Upper lobe of left lung (tissue), 6 donors: ENCODE results near the gene ELMOD2. TPM values are rescaled to one million over a fixed set of nuclear protein-coding genes. Genes with fewer than 3 reads are reported as not detected.

ENCODE experiments used
- ATAC-seq, 2 donors: fragments of 200-7000 bp; cut with Tn5 transposase; one replicate each; pipeline ENCODE4 v1.9.1; 2022; ENCODE audit warnings: mild to moderate bottlenecking in 2 of 2, moderate library complexity in 2 of 2; ENCODE audit not compliant: low FRiP score in 2 of 2
- DNase-seq, 2 donors: peaks; one replicate each; pipeline ENCODE4 v3.0.0-alpha.2; 2019 to 2020
- H3K27ac ChIP-seq, 4 donors: fragments of 200-600 bp; sonication (generic); one replicate each; pipeline ENCODE4 v1.5.1; 2016 to 2019
- H3K27me3 ChIP-seq, 4 donors: fragments of 200-600 bp; sonication (generic); one replicate each; pipeline ENCODE4 v1.5.1; 2017 to 2019
- H3K36me3 ChIP-seq, 4 donors: fragments of 200-600 bp; sonication (generic); one replicate each; pipeline ENCODE4 v1.5.1; 2016 to 2019
- H3K4me1 ChIP-seq, 4 donors: fragments of 200-600 bp; sonication (generic); one replicate each; pipeline ENCODE4 v1.5.1; 2018 to 2019
- H3K4me3 ChIP-seq, 4 donors: fragments of 200-600 bp; sonication (generic); one replicate each; pipeline ENCODE4 v1.5.1; 2017 to 2019; ENCODE audit warnings: mild to moderate bottlenecking in 2 of 4, moderate library complexity in 1 of 4
- H3K9me3 ChIP-seq, 4 donors: fragments of 200-600 bp; sonication (generic); one replicate each; pipeline ENCODE4 v1.5.1; 2018 to 2019
- CTCF ChIP-seq, 6 experiments: fragments of 450-650 bp in 4 of 6; fragments of 200-600 bp in 2 of 6; sonication (generic) in 2 of 6; IDR thresholded peaks; one replicate each; pipeline ENCODE4 v1.5.1; 2016 to 2019; ENCODE audit warnings: antibody characterized with exemption in 6 of 6
- EP300 ChIP-seq, 4 donors: sonication (generic); formaldehyde crosslinking; IDR thresholded peaks; one replicate each; pipeline ENCODE4 v1.5.1; 2017; ENCODE audit warnings: antibody characterized with exemption in 4 of 4, control low read depth in 2 of 4
- POLR2A ChIP-seq, 4 donors: fragments of 450-650 bp; IDR thresholded peaks; one replicate each; pipeline ENCODE4 v1.5.1; 2016 to 2017; ENCODE audit warnings: antibody characterized with exemption in 4 of 4, mild to moderate bottlenecking in 2 of 4
- POLR2AphosphoS5 ChIP-seq, 2 donors: sonication (generic); formaldehyde crosslinking; IDR thresholded peaks; one replicate each; pipeline ENCODE4 v1.5.1; 2017; ENCODE audit warnings: antibody characterized with exemption in 2 of 2
- WGBS, 2 donors: methylation state at CpG; one replicate each; pipeline ENCODE4 v1.1.5; 2017 to 2018; 5-methylcytosine and 5-hydroxymethylcytosine counted together
- total RNA-seq, 6 donors: library from RNA; depleted of rRNA in 4 of 6; stranded (reverse); fragments of >200 nt in 4 of 6; gene quantifications; one replicate each; pipeline versions ENCODE4 v1.1.0 to v1.2.1, GENCODE V29; 2016 to 2021
- donor health status: DM: no; HTN: no; CAD: no; lungs with moderate emphysema.
- donor health status: DM: no; HTN: yes; CAD: no; lungs with severe emphysema.

Gene ELMOD2
- total RNA-seq, 6 donors from 2014 or later, result 15.7 to 28.3 (median 18.2) TPM

- Histone ChIP-seq H3K36me3 (no peaks in the 10 kb centered on the region), H3K9me3 (no peaks in the 10 kb centered on the region), H3K4me3 (no peak overlapping the region), H3K4me1 (peaks cover 0 to 5% (median 0%) of the 10 kb centered on the region in 4 donors), H3K27ac (no peak overlapping the region), H3K27me3 (no peaks in the 10 kb centered on the region)
- ATAC-seq (no peak), DNase-seq (no peak)
- WGBS, 2 donors, result 79 to 83% methylated on average over 6 of the region's 6 CpGs
- no peak for TF ChIP-seq POLR2AphosphoS5 (IDR thresholded peaks at IDR 0.05)
- no peak for TF ChIP-seq POLR2A (IDR thresholded peaks at IDR 0.05)
- no peak for TF ChIP-seq EP300 (IDR thresholded peaks at IDR 0.05)
- TF ChIP-seq CTCF (IDR thresholded peaks at IDR 0.05), result no peak
Observed at GRCh38 chr4:140559696-140560095, 35.7 kb downstream of the ELMOD2 start.

- Histone ChIP-seq H3K9me3 (peaks cover 9 to 13% (median 11%) of the 10 kb centered on the region in 4 donors), H3K36me3 (no peaks in the 10 kb centered on the region), H3K27ac (no peak within 1 kb of the TSS), H3K27me3 (peaks cover 0 to 29% (median 7%) of the 10 kb centered on the region in 4 donors), H3K4me1 (peaks cover 8 to 25% (median 19%) of the 10 kb centered on the region in 4 donors), H3K4me3 (peak within 1 kb of the TSS; percentile 3 to 55 (median 46))
- 6% methylated on average over 20 to 54 of the region's 69 CpGs for WGBS, 2 donors
- no peak for TF ChIP-seq CTCF (IDR thresholded peaks at IDR 0.05)
- TF ChIP-seq POLR2A (IDR thresholded peaks at IDR 0.05), result no peak
- no peak for TF ChIP-seq POLR2AphosphoS5 (IDR thresholded peaks at IDR 0.05)
- TF ChIP-seq EP300 (IDR thresholded peaks at IDR 0.05), result no peak
- DNase-seq (peak; percentile 44 to 88), ATAC-seq (peak; percentile 47 to 69)
Observed at GRCh38 chr4:140568507-140569306, 44.7 kb downstream of the ELMOD2 start, which contains the start of gene UCP1. Gene UCP1, minus strand, starts transcription at chr4:140568961. Its CDS starts 232 bp downstream, at chr4:140568729.

- H3K4me3 ChIP-seq, result peak overlapping the region; percentile 3 to 55 (median 46)
- 58 to 62% methylated on average over 7 of the region's 7 CpGs for WGBS, 2 donors
Observed at GRCh38 chr4:140569307-140569638, 45.3 kb downstream of the ELMOD2 start.

GRCh38 chr4:140571620-140572019 is 47.7 kb downstream of the ELMOD2 start:
- no peak overlapping the region for H3K27ac ChIP-seq
- peaks cover 0 to 25% (median 7%) of the 10 kb centered on the region in 4 donors for H3K27me3 ChIP-seq
- H3K36me3 ChIP-seq, result no peaks in the 10 kb centered on the region
- TF ChIP-seq CTCF (IDR thresholded peaks at IDR 0.05) (no peak), EP300 (IDR thresholded peaks at IDR 0.05) (no peak), POLR2A (IDR thresholded peaks at IDR 0.05) (no peak), POLR2AphosphoS5 (IDR thresholded peaks at IDR 0.05) (no peak)
- H3K9me3 ChIP-seq, result peaks cover 9 to 13% (median 11%) of the 10 kb centered on the region in 4 donors
- WGBS, 2 donors, result 83 to 87% methylated on average over 2 of the region's 2 CpGs
- DNase-seq (no peak), ATAC-seq (no peak)
- H3K4me3 ChIP-seq, result no peak overlapping the region
- H3K4me1 ChIP-seq, result peaks cover 8 to 25% (median 19%) of the 10 kb centered on the region in 4 donors

More at GRCh38 chr4:140569307-140569638, 45.3 kb downstream of the ELMOD2 start:
- Histone ChIP-seq H3K36me3 (no peaks in the 10 kb centered on the region), H3K9me3 (peaks cover 9 to 13% (median 11%) of the 10 kb centered on the region in 4 donors), H3K27ac (no peak overlapping the region), H3K4me1 (peaks cover 8 to 25% (median 19%) of the 10 kb centered on the region in 4 donors), H3K27me3 (peaks cover 0 to 29% (median 7%) of the 10 kb centered on the region in 4 donors)
- TF ChIP-seq EP300 (IDR thresholded peaks at IDR 0.05), result no peak
- TF ChIP-seq CTCF (IDR thresholded peaks at IDR 0.05), result no peak
- no peak for TF ChIP-seq POLR2A (IDR thresholded peaks at IDR 0.05)
- no peak for TF ChIP-seq POLR2AphosphoS5 (IDR thresholded peaks at IDR 0.05)
- ATAC-seq (no peak), DNase-seq (no peak)
